Fibroblast of skin of right biceps (primary cell): Measurements from ENCODE around the gene C6orf120.
"Not testable (repeated sequence)": the region's sequence is repeated elsewhere in the genome, so short reads cannot be mapped to it uniquely, and the experiment has no call there.

Source experiments
- DNase-seq: peaks from one replicate; pipeline ENCODE4 v3.0.0-alpha.2; 2013

Gene C6orf120

DNA sequence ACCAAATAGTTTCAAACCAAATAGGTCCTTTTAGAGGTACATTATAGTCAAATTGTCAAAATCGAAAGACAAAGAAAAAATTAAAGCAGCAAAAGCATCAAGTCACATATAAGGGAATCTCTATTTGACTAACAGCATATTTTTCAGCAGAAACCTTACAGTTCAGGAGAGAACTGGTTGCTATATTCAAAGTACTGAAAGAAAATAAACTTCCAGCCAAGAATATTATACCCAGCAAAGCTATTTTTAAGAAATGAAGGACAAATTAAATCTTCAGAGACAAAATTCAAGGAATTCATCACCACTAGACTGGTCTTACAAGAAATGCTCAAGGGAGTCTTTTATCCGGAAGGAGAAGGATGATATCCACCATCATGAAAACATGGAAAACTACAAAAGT is 16.1 kb upstream of the C6orf120 start:
- no peak for DNase-seq

DNA sequence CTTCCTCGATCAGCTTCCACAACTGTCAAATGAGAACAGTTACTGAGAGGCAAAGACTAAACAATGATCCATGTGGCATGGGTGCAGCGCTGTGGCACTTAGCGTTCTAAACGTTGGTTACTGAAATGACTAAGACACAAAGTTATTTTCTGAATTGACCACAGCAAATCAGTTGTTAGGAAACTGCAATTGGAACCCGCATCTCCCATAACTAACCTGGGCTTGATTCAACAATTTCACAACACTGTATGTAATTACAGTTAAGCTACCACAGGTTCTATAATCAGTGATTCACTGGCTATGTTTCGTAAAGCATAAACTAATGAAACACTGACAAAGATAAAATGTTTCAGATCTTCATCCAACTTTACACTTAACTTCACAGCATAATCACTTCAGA is 12.6 kb upstream of the C6orf120 start:
- peak; percentile 43 for DNase-seq

DNA sequence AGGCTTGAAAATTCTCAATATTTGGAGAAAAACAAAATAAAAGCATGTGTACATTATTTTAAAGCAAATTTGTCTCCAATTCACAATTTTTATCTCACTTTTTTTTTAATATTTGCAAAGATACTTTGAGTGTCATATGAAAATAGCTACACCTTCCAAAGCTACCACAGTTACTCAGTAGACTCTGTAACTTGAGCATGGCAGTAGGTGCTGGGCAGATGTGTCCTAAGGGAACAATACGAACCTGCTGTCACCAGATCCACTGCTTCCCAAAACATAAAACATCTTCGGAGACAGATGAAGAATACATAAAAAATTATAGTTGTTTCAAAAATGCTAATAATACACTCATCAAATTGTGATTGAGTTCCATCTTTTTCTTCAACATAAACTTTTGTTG is 10.7 kb upstream of the C6orf120 start:
- no peak for DNase-seq

DNA sequence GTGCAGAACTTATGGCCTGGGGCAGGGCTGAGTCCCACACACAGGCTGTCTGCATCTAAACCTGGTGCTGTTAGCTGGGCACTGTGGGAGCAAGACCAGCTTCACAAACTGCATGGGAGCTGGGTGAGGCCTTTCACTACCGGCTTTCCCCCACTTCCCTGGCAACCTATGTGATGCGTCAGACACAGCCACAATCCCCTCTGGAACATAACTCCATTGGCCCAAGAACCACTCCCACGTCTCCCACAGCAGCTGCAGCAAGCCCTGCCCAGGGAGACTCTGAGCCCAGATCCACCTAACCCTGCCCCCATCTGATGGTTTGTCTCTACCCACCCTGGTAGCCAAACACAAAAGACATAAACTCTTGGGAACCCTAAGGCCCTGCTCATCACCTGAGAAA is 9.4 kb upstream of the C6orf120 start:
- no peak for DNase-seq

DNA sequence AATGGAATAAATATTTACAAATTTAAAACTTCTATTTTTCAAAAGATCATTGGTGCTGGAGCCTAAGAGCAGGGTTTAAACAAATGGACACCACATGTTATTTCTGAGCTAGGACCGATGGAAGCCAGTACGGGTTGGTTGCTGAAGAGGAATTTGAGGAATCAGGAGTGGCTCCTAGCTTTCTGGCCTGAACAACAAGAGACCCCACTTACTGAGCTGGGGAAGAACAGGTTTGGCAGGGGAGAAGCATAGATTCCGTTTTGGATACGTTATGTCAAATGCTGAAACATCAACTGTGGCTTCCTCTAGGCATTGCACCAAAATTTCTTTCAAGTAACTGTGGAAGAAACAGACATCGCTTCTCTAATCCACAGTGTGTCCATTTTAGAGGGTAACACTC is 6.8 kb upstream of the C6orf120 start:
- no peak for DNase-seq

DNA sequence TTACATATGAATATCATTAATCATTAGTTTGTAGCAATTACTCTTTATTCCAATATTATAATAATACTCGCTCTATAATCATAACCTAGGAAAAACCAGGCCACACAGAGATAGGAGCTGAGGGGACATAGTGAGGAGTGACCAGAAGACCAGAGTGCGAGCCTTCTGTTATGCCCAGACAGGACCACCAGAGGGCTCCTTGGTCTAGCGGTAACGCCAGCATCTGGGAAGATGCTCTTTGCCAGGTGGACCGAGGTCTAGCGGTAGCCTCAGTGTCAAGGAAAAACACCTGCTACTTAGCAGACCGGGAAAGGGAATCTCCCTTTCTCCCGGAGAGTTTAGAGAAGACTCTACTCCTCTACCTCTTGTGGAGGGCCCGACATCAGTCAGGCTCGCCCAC is 4.8 kb upstream of the C6orf120 start:
- not testable (repeated sequence) for DNase-seq

DNA sequence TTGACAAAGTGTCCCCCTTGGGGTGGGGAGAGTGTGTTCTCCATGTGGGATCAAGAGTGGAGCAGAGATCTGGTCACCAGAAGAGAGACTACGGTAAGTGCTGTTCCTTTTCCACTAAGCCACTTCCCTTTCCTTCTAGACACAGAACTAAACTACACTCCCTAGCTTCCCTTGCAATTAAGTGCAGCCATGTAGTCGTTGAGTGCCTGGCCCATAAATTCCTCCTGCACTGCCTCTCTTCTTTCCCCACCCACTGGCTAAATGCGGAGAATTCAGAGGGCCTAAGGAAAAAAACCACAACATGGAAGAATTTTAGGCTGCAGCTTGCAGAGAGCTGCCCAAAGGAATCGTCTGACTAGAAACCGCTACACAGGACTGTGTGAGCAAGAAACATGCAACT is 1.6 kb upstream of the C6orf120 start:
- peak; percentile 52 for DNase-seq

GRCh38 chr6:169701311-169701953 is 494 bp upstream of the C6orf120 start:
- DNase-seq, result no peak

DNA sequence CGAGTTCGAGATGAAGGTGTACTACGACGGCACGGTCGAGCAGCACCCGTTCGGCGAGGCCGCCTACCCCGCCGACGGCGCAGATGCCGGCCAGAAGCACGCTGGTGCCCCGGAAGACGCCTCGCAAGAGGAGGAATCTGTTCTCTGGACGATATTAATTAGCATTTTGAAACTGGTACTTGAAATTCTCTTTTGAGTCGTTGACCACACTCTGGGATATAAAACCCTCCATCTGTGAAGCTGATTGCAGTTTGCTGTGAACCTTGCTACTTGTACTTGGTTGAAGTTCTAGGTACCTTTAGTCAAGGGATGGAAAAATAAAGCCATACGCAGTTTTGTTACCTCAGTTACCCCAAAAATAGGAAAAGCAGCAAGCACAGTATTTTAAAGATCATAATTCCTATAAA is 917 bp downstream of the C6orf120 start:
- no peak for DNase-seq

DNA sequence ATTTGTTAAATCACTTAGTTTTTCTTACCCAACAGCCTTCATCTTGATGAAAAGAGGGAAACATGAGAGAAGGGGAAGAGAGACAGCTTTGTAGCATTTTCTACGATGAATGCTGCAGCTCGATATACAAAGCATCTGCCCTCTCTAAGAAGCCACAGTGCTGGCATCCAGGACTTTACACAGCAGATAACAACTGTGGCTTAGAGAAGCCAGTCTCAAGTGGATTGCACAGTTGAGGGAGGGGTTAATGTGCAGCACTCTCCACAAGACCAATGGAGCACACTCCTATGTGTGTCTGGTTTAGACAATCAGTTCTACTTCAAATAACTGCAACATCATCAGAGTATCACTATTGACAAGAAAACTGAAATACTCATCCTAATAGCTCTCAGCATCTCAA is 5.8 kb downstream of the C6orf120 start:
- no peak for DNase-seq

GRCh38 chr6:169709293-169709692 is 7.4 kb downstream of the C6orf120 start:
- DNase-seq, result no peak

DNA sequence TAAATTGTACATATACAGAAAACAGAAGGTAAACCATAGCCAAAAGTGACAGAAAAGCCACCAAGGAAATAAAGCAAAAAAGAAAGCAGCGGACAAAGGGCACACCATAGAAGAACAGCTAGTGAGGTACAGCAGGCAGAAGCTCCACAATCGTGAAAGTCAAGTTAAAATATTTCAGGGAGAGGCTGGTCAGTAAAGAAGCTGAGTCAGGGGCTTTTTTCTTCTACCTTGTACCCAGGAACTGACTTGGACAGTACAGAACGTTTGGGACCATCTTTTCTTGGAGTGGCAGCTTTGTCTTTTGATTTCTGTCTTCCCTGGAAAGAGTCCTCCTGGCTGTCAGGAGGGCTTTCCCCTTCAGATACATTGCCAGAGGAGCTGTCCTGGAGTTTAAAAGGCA is 8.1 kb downstream of the C6orf120 start:
- no peak for DNase-seq

GRCh38 chr6:169714178-169714577 is 12.3 kb downstream of the C6orf120 start:
- DNase-seq, result no peak

GRCh38 chr6:169714595-169714994 is 12.7 kb downstream of the C6orf120 start:
- DNase-seq, result no peak

GRCh38 chr6:169719117-169719516 is 17.2 kb downstream of the C6orf120 start:
- DNase-seq, result no peak

- DNase-seq, result no peak
Observed at GRCh38 chr6:169720207-169720855, 18.4 kb downstream of the C6orf120 start.

DNA sequence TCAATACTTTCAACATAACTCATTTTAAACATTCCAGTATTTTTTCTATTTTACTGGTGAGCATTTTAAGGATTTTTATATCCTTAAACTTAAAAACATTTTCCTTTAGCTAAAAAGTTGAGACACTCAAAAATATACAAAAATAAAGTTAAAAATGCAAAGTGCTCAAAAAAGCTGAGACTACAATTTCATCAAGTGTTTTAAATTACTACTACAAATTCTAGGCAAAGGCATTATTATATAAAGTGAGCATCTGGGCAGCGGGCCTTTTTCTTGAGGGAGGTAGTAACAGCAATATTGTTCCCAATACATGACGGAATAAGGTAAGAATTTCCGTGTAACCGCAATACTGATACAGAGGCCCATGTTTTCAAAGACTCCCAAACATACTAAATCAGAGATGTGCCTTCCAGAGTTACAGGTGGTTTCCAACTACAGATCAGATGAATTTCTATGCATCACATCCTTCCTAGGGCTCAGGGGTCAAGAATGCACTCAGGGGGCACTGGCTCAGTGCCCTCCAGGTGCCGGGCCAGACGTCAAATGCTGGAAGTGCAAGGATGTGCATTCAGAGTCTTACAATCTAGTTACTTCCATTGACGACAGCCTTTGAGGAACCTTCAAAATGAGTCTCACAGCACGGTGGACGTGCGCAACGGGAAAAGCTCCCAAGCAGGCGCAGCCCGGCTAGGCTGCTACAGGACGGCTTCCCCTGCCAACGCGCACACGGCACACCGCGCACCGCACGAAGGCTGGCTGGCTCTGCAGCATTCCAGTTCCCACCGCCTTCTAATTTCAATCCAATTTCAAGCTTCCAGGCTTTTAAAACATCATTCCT is 20.7 kb downstream of the C6orf120 start:
- DNase-seq, result peak; percentile 67

DNA sequence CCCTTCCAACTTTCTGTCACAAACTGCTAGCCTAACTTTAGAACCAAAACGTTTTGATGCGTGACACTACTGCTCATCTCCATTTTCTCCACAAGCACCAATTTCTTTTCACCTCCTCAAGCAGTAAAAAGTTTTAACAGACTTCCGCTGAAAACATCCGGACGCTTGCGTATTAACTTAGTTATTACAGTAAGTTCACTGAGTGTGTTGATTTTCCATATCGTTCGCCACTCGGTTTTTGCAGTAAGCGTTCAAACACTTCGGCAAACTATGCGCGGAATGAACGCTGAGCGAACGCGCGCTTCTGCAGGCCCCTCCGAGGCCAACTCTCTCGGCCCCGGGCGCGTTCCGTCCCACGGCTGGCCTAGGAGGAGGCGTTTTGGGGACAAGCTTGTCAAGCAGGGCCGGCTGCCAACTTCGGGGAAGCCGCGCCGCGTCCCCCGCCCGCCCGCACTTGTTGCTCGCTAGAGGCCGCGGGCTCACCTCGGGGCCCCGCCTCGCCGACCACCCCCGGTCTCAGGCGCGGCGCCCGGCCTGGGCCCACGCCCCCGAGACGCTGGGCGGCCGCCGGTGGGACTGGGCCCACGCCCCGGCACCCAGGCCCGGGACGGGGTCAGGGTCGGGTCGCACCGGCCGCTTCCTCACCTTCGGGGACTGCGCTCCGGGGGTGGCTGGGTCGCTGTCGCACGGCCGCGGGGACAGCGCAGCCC is 21.4 kb downstream of the C6orf120 start:
- peak; percentile 71 for DNase-seq

- peak; percentile 38 for DNase-seq
Observed at GRCh38 chr6:169723991-169724493, 22.1 kb downstream of the C6orf120 start.

DNA sequence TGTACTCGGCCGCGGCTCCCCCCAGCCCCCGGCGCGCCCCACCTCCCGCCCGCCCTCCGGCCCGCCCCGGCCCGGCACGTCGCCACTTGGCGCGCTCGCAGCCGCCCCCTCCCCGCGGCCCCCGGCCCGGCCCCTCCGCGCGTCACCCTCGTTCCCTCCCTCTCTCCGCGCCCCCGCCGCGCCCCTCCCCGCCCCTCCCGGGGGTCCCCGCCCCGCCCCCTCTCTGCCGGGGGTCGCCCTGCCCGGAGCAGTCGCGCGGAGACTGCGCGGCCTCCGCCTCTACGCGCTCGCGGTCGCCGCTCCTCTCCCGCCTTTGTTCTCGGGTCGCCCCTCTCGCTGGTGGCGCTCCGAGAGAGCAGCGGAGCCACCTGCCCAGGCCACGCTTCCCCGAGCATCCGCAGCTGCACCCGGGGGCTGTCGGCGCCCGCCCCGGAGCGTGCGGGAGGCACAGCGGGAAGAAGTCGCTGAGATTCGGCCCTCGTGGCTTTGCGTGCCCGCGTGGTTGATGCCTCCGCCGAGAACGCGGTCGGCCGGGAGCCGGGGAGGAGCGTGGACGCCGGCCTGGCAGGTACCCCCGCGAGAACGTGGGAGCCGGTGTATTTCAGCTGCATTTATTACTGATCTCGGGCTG is 22.7 kb downstream of the C6orf120 start, which contains the start of gene PHF10:
Gene PHF10 (minus strand): TSS at position 7 of the 631 bp plus-strand sequence. CDS start 569 bp downstream, outside the sequence.
- peak; percentile 44 for DNase-seq

- DNase-seq, result peak; percentile 31
Observed at GRCh38 chr6:169725125-169726048, 23.5 kb downstream of the C6orf120 start.
